CD4-positive, alpha-beta T cell treated with Interleukin-4 for 1 hour (primary cell): ENCODE data around the gene NME3.

Source experiments
- DNase-seq, 2 donors: peaks; one replicate each; pipeline ENCODE4 v3.0.0-alpha.2; 2020 to 2022

Gene NME3

DNA sequence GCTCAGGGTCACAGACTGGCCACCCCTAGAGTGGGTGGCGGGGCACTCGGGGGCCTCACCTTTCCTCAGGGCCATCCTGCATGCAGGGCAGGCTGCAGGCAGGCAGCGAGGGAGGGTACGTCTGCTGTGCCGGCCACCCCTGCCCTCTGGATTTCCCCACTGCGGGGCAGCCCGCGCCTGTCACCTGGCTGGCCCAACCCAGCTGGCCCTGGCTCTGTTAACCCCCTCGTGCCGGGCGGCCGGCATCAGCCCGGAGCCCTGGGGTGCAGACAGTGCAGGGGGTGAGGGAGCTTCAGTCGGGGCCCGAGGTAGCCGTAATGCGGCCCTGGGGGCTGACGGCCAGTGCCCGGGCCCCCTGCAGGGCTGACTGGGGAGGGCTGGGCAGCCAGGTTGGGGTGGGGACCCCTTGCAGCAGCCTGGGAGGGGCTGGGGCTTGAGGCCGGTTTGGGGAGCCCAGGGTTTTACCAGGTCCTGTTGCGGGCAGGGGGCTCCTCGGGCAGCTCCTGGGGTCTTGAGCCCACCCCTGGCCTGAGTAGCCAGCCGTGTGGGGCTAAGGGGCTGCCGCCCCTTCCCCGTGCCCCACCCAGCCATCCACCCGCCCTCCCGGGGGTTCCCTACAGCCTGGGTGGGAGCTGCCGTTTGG lies 22.4 kb upstream of the NME3 start, which contains the start of gene IGFALS:
TSS of gene IGFALS (minus strand) at position 128 of the 643 bp plus-strand sequence. CDS start at position 75, 53 bp downstream.
- DNase-seq, result no peak

GRCh38 chr16:1792836-1793577 lies 21.7 kb upstream of the NME3 start:
- DNase-seq, result no peak

- DNase-seq, result no peak
These were observed 20.8 kb upstream of the NME3 start for GRCh38 chr16:1791943-1792812.

DNA sequence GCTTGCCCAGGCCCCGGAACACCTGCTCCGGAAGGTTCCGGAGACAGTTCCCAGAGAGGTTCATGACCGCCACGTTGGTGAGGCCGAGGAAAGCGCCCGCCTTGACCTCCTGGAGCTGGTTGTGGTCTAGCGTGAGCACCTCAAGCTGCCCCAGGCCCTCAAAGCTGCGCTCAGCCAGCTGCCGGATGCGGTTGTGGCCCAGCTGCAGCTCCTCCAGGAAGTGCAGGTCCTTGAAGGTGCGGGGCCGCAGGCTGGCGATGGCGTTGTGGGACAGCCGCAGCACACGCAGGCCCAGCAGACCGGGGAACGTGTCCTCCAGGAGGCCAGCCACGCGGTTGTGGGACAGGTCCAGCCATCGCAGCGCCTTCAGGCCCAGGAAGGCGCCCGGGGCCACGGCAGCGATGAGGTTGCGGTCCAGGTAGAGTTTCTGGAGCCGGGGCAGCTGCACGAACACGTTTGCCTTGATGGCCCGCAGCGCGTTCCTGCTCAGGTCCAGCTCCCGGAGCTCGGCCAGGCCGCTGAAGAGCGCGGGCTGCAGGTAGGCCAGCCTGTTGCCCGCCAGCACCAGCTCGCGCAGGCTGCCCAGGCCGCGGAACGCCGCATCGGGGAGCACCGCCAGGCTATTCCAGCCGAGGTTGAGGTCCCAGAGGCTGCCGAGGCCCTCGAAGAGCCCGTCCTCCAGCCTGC lies 20.1 kb upstream of the NME3 start:
- no peak for DNase-seq

DNA sequence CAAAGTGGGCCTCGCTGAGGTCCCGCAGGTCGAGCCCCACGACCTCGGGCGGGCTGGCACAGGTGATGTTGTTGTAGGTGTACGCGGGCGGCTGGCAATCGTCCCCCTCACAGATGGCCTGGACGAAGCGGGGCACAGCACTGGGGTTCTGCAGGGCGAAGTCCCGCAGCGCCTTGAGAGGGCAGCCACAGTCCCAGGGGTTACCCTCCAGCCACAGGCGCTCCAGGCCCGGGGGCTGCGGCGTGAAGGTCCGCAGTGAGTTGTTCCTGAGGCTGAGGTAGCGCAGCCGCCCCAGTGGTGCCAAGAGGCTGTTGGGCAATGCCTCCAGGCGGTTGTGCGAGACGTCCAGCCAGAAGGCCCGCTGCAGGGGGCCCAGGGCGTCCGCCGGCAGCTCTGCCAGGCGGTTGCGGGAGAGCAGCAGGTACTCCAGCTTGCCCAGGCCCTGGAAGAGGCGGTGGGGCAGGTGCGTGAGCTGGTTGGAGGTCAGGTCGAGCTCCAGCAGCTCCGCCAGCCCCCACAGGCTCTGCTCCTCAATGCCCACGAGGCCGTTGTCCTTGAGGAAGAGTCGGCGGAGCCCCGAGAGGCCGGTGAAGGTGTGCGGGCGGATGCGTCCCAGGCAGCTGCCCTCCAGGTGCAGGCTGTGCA lies 19.4 kb upstream of the NME3 start:
- DNase-seq, result no peak

GRCh38 chr16:1790261-1790610 lies 18.9 kb upstream of the NME3 start:
- no peak for DNase-seq

DNA sequence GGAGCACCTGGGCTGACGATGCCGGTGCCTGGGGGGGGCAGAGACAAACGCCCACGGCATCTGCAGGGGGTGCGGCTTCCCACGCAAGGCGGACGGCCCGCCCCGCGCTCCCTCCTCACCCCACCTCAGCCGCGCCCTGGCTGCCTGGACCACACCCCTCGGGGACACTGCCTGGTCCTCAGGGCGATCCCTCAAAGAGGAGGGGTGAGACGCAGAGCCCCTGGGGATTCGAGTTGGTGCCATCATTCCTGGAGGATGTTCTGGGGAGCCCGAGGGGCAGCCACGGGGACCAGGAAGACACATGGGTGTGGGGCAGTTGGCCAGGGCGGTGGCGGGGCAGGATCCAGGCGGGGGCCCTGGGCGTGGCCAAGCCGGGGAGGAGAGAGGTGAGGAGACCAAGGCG lies 18.3 kb upstream of the NME3 start:
- no peak for DNase-seq

- no peak for DNase-seq
These were observed 17.4 kb upstream of the NME3 start for GRCh38 chr16:1788708-1789100.

DNA sequence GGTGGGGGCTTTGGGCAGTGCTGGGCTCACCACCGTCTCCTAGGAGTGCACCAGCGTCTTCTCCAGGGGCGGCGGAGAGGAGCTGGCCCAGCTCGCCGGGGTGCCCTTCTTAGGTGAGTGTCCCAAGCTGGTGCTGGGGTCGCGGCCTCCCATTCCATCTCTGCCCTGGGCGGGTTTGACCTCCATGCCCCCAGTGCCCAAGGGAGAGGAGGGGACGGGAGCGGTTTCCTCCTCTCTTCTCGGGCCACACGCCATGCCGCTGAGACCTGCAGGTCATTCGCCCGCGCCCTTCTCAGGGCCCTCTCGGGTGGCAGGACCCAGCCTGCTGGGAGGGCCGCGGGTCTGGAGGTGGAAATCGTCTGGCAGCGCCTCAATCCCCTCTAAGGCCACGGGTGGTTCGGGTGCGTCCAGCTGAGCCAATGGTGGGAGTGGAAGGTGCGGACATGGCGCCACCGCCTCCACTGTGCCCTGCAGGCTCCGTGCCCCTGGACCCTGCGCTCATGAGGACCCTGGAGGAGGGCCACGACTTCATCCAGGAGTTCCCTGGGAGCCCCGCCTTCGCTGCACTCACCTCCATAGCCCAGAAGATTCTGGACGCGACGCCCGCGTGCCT lies 16.9 kb upstream of the NME3 start:
- DNase-seq, result no peak

- no peak for DNase-seq
These were observed 16.2 kb upstream of the NME3 start for GRCh38 chr16:1787322-1788094.

DNA sequence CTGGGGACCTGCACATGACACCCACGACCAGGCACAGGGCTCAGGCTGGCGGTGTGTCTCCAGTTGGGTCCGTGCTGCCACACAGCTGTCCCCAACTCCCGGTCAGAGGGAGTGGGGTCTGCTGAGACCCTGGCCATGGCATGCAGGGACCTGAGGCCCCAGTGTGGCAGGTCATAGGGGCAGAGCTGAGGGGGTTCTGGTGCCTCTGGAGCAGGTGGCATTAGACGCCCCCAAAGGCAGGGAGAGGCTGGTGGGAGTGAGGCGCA lies 15.6 kb upstream of the NME3 start:
- no peak for DNase-seq

DNA sequence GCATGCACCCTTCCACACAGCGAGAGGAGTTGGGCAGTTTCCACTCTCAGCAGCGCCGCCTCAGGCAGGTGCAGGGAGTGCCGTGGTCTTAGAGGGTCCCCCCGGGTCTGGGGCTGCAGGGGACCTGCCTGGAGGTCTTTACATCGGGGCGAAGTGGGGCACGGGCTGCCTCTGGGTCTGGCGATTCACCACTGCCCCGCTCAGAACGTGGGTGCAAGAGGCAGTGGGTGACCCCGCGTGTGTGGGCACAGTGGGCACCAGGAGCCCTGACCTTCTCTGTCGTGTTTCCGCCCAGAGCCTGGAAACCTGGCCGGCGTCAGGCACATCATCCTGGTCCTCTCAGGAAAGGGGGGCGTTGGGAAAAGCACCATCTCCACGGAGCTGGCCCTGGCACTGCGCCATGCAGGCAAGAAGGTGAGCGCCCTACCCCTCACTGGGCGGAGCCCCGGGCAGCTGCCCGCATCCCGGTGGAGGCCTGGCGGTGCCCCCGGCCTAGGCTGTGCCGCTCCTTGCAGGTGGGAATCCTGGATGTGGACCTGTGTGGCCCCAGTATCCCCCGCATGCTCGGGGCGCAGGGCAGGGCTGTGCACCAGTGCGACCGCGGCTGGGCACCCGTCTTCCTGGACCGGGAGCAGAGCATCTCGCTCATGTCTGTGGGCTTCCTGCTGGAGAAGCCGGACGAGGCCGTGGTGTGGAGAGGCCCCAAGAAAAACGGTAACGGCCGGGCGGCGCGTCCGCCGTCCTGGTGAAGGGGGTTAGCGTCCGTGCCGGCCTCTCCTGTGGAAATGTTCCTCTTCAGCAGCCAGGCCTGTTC lies 15.1 kb upstream of the NME3 start:
- DNase-seq, result no peak

DNA sequence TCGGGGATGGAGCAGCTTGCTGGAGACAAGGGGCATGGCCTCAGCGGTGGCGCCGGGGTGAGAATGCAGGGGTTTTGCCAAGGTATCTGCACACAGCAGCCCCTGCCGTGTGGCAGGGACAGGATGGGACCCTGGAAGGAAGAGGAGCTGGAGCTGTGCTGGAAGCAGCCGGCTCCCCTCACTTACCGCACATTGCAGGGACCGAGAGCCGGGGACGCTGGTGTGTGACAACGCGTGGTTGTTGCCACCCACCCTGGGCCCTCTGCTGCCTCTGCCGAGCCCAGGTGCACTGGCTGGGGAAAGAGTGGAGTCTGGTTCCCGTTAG lies 14.5 kb upstream of the NME3 start:
- no peak for DNase-seq

DNA sequence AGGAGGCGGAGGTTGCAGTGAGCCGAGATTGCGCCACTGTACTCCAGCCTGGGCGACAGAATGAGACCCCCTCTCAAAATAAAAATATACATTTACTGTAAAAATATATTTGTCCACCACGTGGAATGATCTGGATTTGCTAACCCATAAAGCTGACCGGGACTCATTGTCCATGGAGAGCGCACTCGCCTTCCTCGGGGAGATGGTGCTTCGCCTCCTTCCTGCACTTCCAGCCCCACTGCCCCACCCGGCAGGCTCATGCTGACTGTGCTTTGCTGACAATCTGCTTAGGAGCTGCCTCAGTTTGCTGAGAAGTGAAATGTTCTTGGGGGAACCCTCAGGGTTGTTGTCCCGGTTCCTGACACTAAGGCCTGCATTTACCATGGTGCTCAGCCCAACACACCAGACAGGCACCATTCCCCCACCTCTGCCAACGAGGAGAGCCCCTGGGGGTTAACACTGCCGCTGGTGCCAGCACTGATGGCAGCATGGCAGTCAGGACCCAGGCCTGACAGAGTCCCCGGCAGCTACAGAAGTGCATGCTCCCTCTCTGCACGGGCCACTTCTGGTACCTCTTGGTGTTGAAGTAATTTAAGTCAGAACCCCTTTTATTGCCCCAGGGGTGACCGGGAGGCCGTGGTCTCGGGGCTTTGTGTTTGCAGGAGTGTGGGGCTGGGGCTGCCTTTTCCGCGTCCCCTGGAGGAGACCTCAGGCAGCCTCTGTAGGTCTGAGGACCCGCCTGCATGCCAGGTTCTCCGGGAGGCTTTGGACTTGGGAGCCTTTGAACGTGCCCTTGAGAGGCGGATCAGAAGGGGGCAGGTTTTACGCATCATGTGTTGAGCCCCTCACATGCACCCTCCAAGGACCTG lies 13.9 kb upstream of the NME3 start:
- no peak for DNase-seq

- DNase-seq, result peak; percentile 100
These were observed 11.3 kb upstream of the NME3 start, which contains the start of the genes NUBP2 and SPSB3 for GRCh38 chr16:1782408-1783264. Gene NUBP2 (plus strand): TSS chr16:1782960. CDS start chr16:1783021, 61 bp downstream. Gene SPSB3 (minus strand): TSS chr16:1782571. CDS start chr16:1781483, 1,088 bp downstream.

GRCh38 chr16:1781758-1782407 lies 10.5 kb upstream of the NME3 start:
- DNase-seq, result peak in 1 of 2 donors; percentile 23

GRCh38 chr16:1781254-1781653 lies 9.9 kb upstream of the NME3 start:
- no peak for DNase-seq

DNA sequence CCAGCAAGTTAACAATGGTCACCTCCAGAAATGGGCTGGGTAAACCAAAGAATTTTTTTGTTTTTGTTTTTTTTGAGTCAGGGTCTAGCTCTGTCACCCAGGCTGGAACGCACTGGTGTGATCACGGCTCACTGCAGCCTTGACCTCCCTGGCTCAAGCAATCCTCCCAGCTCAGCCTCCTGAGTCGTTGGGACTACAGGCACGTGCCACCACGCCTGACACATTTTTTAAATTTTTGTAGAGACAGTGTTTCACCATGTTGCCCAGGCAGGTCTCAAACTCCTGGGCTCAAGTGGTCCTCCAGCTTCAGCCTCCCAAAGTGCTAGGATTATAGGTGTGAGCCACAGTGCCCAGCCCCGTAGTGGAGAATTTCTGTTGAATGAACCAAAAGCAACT lies 9.3 kb upstream of the NME3 start:
- DNase-seq, result no peak
